HG02588 (cell line): ENCODE data around the gene RD3L.
"Not testable (repeated sequence)": the region's sequence is repeated elsewhere in the genome, so short reads cannot be mapped to it uniquely, and the experiment has no call there.

ENCODE experiments used
- ATAC-seq: cut with Tn5 transposase; IDR thresholded peaks from one replicate; pipeline ENCODE4 v1.9.1; 2021; ENCODE audit warnings: mild to moderate bottlenecking, moderate library complexity; ENCODE audit not compliant: unreplicated experiment

Gene RD3L

GRCh38 chr14:103928011-103928890 lies 14.1 kb downstream of the RD3L start, which contains the start of gene TDRD9:
Gene TDRD9 (plus strand): TSS chr14:103928456. CDS start chr14:103928510, 54 bp downstream.
- no peak for ATAC-seq

DNA sequence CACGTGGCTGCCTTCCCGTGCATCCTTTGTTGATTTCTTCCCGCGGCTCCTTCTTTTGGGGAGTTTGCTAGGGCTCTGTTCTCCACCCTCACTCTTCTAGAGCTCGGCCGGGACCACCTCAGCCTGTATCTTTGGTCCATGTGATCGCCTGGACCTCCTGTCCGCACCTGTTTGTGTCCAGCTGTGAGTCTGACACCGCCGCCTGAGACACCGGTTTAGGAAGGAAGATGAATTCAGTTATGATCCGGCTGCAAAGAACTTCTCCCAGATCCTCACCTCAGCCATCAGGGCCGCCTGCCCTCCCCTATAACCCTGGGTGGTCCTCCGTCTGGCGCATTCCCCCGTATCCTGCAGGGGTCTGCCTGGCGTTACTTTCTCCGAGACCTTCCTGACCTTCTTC lies 14.8 kb downstream of the RD3L start:
- no peak for ATAC-seq

DNA sequence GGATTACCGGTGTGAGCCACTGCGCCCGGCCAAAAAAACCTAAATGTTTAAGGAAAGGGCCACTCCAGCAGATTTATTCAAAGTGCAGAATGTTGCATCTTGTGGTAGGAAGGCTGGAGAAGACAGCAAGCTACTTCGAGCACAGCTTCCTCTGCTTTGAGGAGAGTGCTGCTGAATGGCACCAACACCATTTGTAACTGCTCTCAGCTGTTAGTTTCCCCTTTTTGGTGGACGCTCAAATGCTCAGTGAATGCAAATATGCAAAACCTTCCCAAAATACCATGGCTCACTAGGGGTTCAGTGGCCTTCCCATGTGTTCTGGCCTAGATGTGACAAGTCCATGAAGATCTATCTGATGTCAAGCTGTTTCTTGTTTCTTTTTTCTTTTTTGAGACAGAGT lies 17.0 kb downstream of the RD3L start:
- no peak for ATAC-seq

- no peak for ATAC-seq
Measured at GRCh38 chr14:103923863-103924262, 18.5 kb downstream of the RD3L start.

GRCh38 chr14:103921855-103922200 lies 20.5 kb downstream of the RD3L start:
- ATAC-seq = not testable (repeated sequence)

GRCh38 chr14:103920981-103921854 lies 21.1 kb downstream of the RD3L start:
- ATAC-seq = peak; percentile 96

GRCh38 chr14:103916636-103917262 lies 25.6 kb downstream of the RD3L start:
- ATAC-seq = no peak

DNA sequence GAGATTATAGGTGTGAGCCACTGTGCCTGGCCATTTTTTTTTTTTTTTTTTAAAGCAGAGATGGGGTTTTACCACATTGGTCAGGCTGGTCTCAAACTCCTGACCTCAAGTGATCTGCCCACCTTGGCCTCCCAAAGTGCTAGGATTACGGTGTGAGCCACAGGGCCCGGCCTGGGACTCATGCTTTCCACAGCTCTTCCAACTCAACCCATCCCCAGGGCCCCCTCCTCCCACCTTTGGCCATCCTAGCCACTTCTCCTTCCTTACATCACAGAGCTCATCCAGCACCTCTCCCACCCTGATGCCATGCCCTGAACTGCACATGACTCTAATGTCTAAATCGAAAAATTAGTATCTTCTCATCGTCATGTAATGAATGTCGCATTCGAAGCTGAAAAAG lies 26.7 kb downstream of the RD3L start:
- ATAC-seq = no peak

DNA sequence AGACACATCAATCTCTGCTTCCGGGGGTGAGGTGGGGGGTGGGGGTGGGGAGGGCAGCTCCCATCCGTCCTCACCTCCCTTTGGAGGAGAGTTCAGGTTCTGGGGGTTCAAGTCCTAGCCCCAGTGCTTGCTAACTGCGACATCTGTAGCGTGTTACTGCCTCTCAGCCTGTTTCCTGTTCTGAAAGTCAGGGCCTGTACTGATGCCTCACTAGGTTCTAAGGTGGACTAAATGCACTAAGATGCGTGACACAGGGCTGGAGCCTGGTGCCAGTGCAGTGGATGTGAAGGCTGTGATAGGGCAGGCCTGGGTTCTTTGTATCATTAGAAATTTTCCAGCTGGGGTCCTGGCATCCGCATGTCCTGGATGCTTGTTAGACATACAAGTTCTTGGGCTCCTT lies 31.3 kb downstream of the RD3L start:
- no peak for ATAC-seq

DNA sequence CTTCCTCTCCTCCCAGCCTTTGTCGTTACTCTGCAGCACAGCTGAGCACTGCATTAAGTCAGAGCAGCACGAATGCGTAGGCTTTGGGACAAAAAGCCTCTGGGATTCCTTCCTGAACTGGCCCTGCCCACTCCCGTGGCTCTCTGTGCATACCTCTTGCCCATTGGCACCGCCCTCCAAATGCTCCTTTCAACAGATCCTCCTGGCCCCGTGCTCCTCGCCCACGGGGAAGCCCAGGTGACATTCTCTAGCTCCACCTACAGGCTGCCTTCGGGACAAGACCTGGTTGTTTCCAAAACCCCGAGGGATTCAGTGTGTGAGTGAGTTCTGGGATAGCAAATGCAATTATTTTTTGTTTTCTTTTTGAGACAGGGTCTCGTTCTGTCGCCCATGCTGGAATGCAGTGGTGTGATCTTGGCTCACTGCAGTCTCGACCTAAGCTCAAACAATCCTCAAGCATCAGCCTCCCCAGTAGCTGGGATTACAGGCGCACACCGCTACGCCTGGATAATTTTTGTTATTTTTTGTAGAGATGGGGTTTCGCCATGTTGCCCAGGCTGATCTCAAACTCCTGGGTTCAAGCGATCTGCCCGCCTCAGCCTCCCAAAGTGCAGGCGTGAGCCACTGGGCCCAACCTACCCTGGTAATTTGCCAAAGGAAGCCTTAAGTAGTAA lies 31.9 kb downstream of the RD3L start:
- ATAC-seq = no peak

DNA sequence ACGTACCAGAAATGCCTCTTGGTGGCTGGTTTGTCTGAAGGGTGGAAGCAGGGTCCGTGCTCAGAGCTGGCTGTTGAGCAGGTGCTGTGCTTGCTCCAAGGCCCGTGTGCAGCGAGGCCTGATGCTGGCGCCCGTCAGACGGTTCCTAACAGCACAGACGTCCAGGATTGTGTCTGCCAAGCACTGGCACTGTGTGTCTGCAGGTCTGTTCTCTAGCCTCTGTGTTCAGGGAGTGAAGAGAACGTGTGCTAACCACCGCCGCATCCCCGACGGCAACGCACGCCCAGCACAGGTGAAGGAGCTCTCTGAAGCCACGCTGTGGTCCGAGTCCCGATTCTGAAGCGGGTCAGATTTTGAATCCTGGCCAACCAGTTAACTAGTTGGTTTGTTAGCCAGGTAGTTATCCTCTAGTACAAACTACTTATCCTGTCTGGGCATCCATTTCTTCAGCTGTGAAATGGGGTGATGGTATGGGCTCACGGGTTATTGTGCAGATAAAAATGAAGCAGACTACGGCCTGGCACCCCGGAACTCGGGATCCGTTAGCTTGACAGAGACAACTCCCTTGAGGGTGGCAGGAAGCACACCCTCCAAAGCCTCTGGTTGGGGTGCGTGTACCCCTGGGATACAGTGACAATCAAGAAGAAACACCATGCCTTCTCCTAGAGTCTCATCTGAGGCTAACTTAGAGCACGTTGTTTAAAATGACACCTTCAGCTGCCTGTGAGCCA lies 32.6 kb downstream of the RD3L start:
- ATAC-seq = no peak

GRCh38 chr14:103908580-103908979 lies 33.7 kb downstream of the RD3L start:
- no peak for ATAC-seq

DNA sequence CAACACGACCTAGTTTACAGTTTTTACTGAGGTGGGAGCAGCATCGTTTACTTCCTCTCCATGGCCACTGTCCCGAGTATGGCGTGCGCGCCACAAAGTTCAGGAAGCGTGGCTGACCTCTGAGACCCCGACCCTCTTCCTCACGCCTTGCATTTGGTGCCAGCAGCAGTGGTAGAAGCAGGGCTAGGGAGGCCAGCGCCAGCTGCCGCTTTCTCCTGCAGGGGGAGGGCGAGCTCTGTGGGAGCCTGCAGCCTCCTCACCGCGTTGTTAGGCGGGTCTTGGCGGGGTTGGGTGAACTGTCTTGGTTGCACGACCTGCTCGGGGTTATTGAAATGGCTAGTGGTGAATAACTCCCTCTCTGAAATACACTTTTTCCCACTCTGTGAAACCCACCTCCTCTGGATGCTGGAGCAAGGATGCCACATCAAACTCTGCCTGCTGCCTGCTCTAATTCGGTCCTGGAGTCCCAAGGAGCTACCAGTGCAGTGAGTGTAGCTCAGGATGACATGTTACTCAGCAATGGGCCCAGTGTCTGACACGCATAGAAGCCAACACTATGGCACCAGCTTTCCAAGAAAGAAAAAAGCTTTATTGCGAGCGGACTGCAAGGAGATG lies 36.4 kb downstream of the RD3L start:
- no peak for ATAC-seq

GRCh38 chr14:103904493-103905107 lies 37.7 kb downstream of the RD3L start:
- ATAC-seq = no peak

GRCh38 chr14:103899833-103900232 lies 42.5 kb downstream of the RD3L start:
- ATAC-seq = no peak

DNA sequence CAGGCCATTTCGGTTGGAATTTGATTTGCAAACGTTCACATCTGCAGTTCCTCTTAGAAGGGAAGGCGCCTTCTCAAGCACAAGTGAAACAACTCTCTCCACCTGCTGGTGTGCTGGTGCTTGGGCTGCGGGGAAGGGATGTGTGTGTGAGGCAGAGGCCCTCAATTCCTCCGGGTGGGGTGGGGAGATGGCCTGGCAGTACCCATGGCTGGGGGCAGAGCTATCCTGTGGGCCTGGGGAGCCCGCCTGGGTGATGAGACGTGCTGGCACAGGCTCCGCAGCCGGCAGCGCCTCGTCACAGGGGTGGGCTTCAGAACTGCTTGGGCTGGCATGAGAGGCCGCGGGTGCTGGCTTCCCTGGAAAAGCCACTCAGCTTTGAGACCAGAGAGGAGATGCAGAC lies 43.0 kb downstream of the RD3L start:
- ATAC-seq = no peak

GRCh38 chr14:103898711-103899110 lies 43.6 kb downstream of the RD3L start:
- ATAC-seq = no peak

DNA sequence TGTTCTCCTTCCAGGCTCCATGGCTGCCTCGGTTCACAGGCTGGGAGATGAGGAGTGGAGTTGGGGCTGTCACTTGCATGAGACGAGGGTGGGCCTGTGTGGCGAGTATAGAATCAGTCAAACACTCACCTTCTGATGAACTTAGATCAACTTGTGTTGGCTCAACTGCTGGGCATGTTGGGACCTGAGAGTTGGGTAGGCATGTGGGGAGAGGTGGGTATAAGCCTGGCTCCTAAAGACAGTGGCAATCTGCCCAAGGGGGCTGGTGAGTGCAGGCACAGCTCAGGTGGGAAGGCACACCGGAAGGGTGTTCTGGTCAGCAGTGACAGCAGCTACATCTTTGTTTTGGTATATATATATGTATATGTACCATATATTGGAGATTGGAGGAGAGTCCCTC lies 44.1 kb downstream of the RD3L start:
- ATAC-seq = no peak
